Mucosa of stomach (tissue), 1 donor: Measurements from ENCODE around the gene DNAJC15.

Experiments
- H3K27me3 ChIP-seq: one replicate; pipeline ENCODE4 v1.7.0; 2013; ENCODE audit warnings: mild to moderate bottlenecking, low read length; ENCODE audit not compliant: control insufficient read depth, insufficient read depth
- H3K36me3 ChIP-seq: one replicate; pipeline ENCODE4 v1.7.0; 2013; ENCODE audit warnings: low read length; ENCODE audit not compliant: control insufficient read depth, insufficient read depth
- H3K4me1 ChIP-seq: one replicate; pipeline ENCODE4 v1.7.0; 2013; ENCODE audit warnings: mild to moderate bottlenecking, low read length; ENCODE audit not compliant: control insufficient read depth, insufficient read depth
- H3K4me3 ChIP-seq: one replicate; pipeline ENCODE4 v1.7.0; 2013; ENCODE audit warnings: low read length
- H3K9ac ChIP-seq: one replicate; pipeline ENCODE4 v1.7.0; 2013; ENCODE audit warnings: mild to moderate bottlenecking, low read length, moderate library complexity
- H3K9me3 ChIP-seq: one replicate; pipeline ENCODE4 v1.7.0; 2013; ENCODE audit warnings: mild to moderate bottlenecking, low read length, moderate library complexity; ENCODE audit not compliant: control insufficient read depth
- donor health status: Pancreatic carcinoma.

Gene DNAJC15

DNA sequence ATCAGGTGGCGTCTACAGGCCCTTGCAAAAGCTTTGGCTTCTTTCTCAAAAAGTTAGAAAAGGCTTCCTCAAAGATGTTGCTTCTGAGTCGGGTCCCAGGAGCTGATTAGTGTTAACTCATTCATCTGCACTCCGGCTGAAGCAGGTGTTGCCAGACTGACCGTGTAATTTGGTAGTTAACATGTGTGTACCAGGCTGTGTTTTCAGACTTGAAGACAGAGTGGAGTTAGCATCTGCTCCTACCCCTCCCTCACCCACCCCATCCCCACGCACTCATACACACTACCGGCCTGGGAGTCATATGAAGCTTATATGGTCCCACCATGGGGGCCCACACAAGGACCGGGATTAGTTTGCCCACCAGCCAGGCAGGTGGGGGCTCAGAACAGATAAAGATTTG, 111.5 kb downstream of the DNAJC15 start:
- Histone ChIP-seq H3K9me3 (no peaks in the 10 kb centered on the region), H3K4me3 (no peak overlapping the region), H3K27me3 (no peaks in the 10 kb centered on the region), H3K9ac (no peak overlapping the region), H3K36me3 (no peaks in the 10 kb centered on the region), H3K4me1 (no peaks in the 10 kb centered on the region)

- H3K4me1 ChIP-seq: no peaks in the 10 kb centered on the region
- H3K4me3 ChIP-seq: no peak overlapping the region
- no peak overlapping the region for H3K9ac ChIP-seq
- no peaks in the 10 kb centered on the region for H3K9me3 ChIP-seq
- H3K36me3 ChIP-seq: no peaks in the 10 kb centered on the region
- H3K27me3 ChIP-seq: no peaks in the 10 kb centered on the region
Measured at GRCh38 chr13:43135516-43135915, 112.1 kb downstream of the DNAJC15 start.

DNA sequence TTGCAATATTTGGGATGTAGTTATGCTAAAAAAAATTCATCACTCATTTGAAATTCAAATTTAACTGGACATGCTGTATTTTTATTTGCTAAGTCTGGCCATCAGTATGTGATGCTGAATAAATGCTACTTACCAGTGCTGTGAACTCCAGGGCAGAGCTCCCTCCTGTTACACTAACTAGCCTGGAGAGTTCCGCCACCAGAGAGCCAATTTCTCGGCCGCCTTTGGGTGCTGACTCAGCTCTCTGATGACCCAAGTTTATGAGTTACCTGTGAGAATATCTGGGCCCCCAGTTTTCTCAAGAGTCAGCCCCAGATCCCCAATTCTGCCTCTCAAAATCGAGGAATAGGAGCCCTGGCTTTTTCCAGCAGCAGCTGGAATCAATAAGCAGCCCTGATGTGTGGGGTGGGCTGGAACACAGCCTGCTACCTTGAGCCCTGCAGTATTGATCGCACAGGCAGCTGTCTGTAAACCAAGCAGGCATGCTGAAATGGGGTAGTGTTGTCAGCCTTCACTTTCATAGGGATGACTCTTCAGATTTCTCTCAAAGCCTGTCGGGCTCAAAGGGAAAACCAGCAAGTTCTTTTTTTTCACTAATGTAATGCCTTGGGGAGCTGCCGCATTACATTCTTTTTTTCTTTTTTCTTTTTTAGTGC, 113.7 kb downstream of the DNAJC15 start:
- H3K9me3 ChIP-seq: no peaks in the 10 kb centered on the region
- no peaks in the 10 kb centered on the region for H3K4me1 ChIP-seq
- no peaks in the 10 kb centered on the region for H3K27me3 ChIP-seq
- no peak overlapping the region for H3K9ac ChIP-seq
- no peaks in the 10 kb centered on the region for H3K36me3 ChIP-seq
- H3K4me3 ChIP-seq: no peak overlapping the region

DNA sequence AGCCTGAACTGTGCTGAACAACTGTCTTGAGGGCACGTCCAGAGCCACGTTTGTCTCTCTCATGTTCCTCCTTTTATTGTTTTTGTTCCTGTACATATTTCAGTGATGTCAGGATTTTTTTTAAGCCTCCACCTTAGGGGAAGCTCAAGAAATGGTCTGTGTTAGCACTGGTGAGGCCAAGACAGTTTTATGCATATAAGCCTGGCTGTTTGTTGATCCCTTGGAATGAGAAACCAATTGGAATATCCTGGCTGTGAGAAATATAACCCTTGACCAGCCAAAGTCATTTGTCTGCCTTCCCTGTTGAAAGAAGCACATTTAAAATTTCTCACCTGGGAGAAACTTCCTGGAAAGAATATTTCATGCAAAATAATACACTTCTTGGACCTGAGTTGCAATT, 115.8 kb downstream of the DNAJC15 start:
- H3K27me3 ChIP-seq: no peaks in the 10 kb centered on the region
- no peaks in the 10 kb centered on the region for H3K9me3 ChIP-seq
- H3K9ac ChIP-seq: no peak overlapping the region
- no peaks in the 10 kb centered on the region for H3K4me1 ChIP-seq
- no peaks in the 10 kb centered on the region for H3K36me3 ChIP-seq
- H3K4me3 ChIP-seq: no peak overlapping the region

GRCh38 chr13:43139921-43140320, 116.5 kb downstream of the DNAJC15 start:
- H3K4me3 ChIP-seq: no peak overlapping the region
- no peaks in the 10 kb centered on the region for H3K36me3 ChIP-seq
- no peak overlapping the region for H3K9ac ChIP-seq
- H3K4me1 ChIP-seq: no peaks in the 10 kb centered on the region
- no peaks in the 10 kb centered on the region for H3K9me3 ChIP-seq
- peaks cover 6% of the 10 kb centered on the region for H3K27me3 ChIP-seq

GRCh38 chr13:43140985-43141384, 117.6 kb downstream of the DNAJC15 start:
- Histone ChIP-seq H3K9ac (no peak overlapping the region), H3K4me1 (no peaks in the 10 kb centered on the region), H3K9me3 (no peaks in the 10 kb centered on the region), H3K36me3 (no peaks in the 10 kb centered on the region), H3K4me3 (no peak overlapping the region), H3K27me3 (peaks cover 14% of the 10 kb centered on the region)

GRCh38 chr13:43141685-43142084, 118.3 kb downstream of the DNAJC15 start:
- Histone ChIP-seq H3K9ac (no peak overlapping the region), H3K36me3 (no peaks in the 10 kb centered on the region), H3K4me1 (no peaks in the 10 kb centered on the region), H3K27me3 (peaks cover 14% of the 10 kb centered on the region), H3K4me3 (no peak overlapping the region), H3K9me3 (no peaks in the 10 kb centered on the region)

GRCh38 chr13:43143591-43143990, 120.2 kb downstream of the DNAJC15 start:
- Histone ChIP-seq H3K9me3 (no peaks in the 10 kb centered on the region), H3K9ac (no peak overlapping the region), H3K36me3 (no peaks in the 10 kb centered on the region), H3K4me1 (no peaks in the 10 kb centered on the region), H3K27me3 (peaks cover 22% of the 10 kb centered on the region), H3K4me3 (no peak overlapping the region)

- Histone ChIP-seq H3K27me3 (peaks cover 22% of the 10 kb centered on the region), H3K4me1 (no peaks in the 10 kb centered on the region), H3K36me3 (no peaks in the 10 kb centered on the region), H3K9ac (no peak overlapping the region), H3K9me3 (no peaks in the 10 kb centered on the region), H3K4me3 (no peak overlapping the region)
Measured at GRCh38 chr13:43145534-43146196, 122.3 kb downstream of the DNAJC15 start.

DNA sequence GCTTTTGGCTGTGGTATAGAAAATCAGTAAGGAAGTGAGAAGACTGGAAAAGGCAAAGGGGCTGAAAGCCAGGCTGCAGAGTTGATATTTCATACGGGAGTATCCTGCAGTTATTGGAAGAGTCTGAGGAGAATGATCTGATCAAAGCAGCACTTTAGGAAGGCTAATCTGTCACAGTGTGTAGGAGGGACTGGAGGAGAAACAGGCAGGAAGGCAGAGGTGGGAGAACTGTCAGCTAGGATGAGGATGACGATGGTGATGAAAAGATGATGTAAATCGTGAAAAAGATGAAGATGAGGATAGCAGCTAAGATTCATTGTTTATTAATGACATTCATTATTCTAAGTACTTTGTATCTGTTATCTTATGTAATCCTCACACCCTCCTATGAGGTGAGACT, 123.0 kb downstream of the DNAJC15 start:
- Histone ChIP-seq H3K4me3 (no peak overlapping the region), H3K9me3 (no peaks in the 10 kb centered on the region), H3K4me1 (no peaks in the 10 kb centered on the region), H3K9ac (no peak overlapping the region), H3K27me3 (peaks cover 22% of the 10 kb centered on the region), H3K36me3 (no peaks in the 10 kb centered on the region)

GRCh38 chr13:43150369-43151207, 127.2 kb downstream of the DNAJC15 start:
- no peaks in the 10 kb centered on the region for H3K9me3 ChIP-seq
- no peaks in the 10 kb centered on the region for H3K4me1 ChIP-seq
- H3K36me3 ChIP-seq: no peaks in the 10 kb centered on the region
- H3K4me3 ChIP-seq: no peak overlapping the region
- peaks cover 11% of the 10 kb centered on the region for H3K27me3 ChIP-seq
- no peak overlapping the region for H3K9ac ChIP-seq

DNA sequence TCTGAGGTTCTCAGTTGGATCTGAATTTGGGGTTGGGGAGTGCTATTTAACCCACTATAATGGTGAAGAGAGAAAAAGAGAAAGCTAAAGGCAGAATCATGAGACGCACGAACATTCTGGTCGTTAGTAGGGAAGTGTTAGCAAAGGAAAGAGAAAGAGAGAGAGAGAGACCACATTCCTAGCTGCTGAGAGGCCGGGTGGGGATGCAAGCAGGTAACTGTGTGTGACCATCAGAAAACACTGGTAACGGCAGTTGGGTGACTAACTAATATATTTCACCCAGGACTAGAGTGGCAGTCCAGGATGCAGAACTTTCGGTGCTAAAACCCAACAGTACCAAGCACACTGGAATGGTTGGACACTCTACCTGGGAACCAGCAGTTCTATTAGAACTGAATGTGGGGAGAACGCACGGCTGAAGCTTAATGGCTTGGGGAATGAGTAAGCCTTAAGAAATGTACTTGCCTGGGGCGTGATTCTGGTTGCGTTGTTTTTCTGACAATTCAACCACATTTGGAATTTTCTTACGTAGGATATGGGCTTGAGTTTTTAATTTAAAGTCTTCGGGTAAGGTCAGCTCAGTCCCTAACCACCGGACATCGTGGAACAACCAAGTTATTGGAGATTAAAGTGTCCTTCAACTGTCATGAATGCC, 130.2 kb downstream of the DNAJC15 start:
- H3K4me1 ChIP-seq: no peaks in the 10 kb centered on the region
- no peak overlapping the region for H3K4me3 ChIP-seq
- no peaks in the 10 kb centered on the region for H3K9me3 ChIP-seq
- H3K27me3 ChIP-seq: no peaks in the 10 kb centered on the region
- H3K36me3 ChIP-seq: no peaks in the 10 kb centered on the region
- no peak overlapping the region for H3K9ac ChIP-seq
